ENCODE data around the gene VEZT. TPM values are rescaled to one million over a fixed set of nuclear protein-coding genes. Genes with fewer than 3 reads are reported as not detected.
"Not testable (repeated sequence)": the region's sequence is repeated elsewhere in the genome, so short reads cannot be mapped to it uniquely, and the experiment has no call there.

VEZT gene
- total and polyA plus RNA-seq, 5 donors, result 20.8 to 78.6 (median 65.8) TPM

GRCh38 chr12:95298916-95299315 lies 81.3 kb downstream of the VEZT start:
- intact Hi-C loops (cut with DNase I), result no loop called here
- Histone ChIP-seq H3K4me1 (ENCODE audit: control insufficient read depth, insufficient read depth, low read length) (no peaks in the 10 kb centered on the region), H3K27ac (ENCODE audit: low read length) (no peak overlapping the region), H3K9me3 (ENCODE audit: control insufficient read depth, low read length) (no peaks in the 10 kb centered on the region), H3K27me3 (ENCODE audit: control insufficient read depth, insufficient read depth) (no peaks in the 10 kb centered on the region), H3K4me3 (ENCODE audit: low read length) (no peak overlapping the region)
- ATAC-seq, result no peak
- DNase-seq, result no peak
- 84% methylated on average over 5 of the region's 5 CpGs for WGBS

- Histone ChIP-seq H3K27me3 (ENCODE audit: control insufficient read depth, insufficient read depth) (no peaks in the 10 kb centered on the region), H3K4me3 (ENCODE audit: low read length) (no peak overlapping the region), H3K9me3 (ENCODE audit: control insufficient read depth, low read length) (no peaks in the 10 kb centered on the region), H3K4me1 (ENCODE audit: control insufficient read depth, insufficient read depth, low read length) (no peaks in the 10 kb centered on the region), H3K27ac (ENCODE audit: low read length) (no peak overlapping the region)
- WGBS, result 82% methylated on average over 2 of the region's 2 CpGs
- DNase-seq (no peak), ATAC-seq (no peak)
- intact Hi-C loops (cut with DNase I), result no loop called here
Measured at GRCh38 chr12:95300286-95300685, 82.7 kb downstream of the VEZT start.

GRCh38 chr12:95303476-95303875 lies 85.9 kb downstream of the VEZT start:
- no peaks in the 10 kb centered on the region for H3K4me1 ChIP-seq (ENCODE audit: control insufficient read depth, insufficient read depth, low read length)
- intact Hi-C loops (cut with DNase I), result no loop called here
- no peaks in the 10 kb centered on the region for H3K27me3 ChIP-seq (ENCODE audit: control insufficient read depth, insufficient read depth)
- no peaks in the 10 kb centered on the region for H3K9me3 ChIP-seq (ENCODE audit: control insufficient read depth, low read length)
- DNase-seq, result no peak
- 98% methylated on average over 1 of the region's 1 CpG for WGBS
- no peak for ATAC-seq
- no peak overlapping the region for H3K27ac ChIP-seq (ENCODE audit: low read length)
- no peak overlapping the region for H3K4me3 ChIP-seq (ENCODE audit: low read length)

- Histone ChIP-seq H3K4me1 (ENCODE audit: control insufficient read depth, insufficient read depth, low read length) (no peaks in the 10 kb centered on the region), H3K27ac (ENCODE audit: low read length) (no peak overlapping the region), H3K27me3 (ENCODE audit: control insufficient read depth, insufficient read depth) (no peaks in the 10 kb centered on the region), H3K4me3 (ENCODE audit: low read length) (no peak overlapping the region), H3K9me3 (ENCODE audit: control insufficient read depth, low read length) (no peaks in the 10 kb centered on the region)
- DNase-seq (no peak), ATAC-seq (no peak)
- intact Hi-C loops (cut with DNase I), result no loop called here
- 64% methylated on average over 3 of the region's 3 CpGs for WGBS
Measured at GRCh38 chr12:95304673-95305198, 87.1 kb downstream of the VEZT start.

- Histone ChIP-seq H3K4me1 (ENCODE audit: control insufficient read depth, insufficient read depth, low read length) (no peaks in the 10 kb centered on the region), H3K27me3 (ENCODE audit: control insufficient read depth, insufficient read depth) (no peaks in the 10 kb centered on the region), H3K9me3 (ENCODE audit: control insufficient read depth, low read length) (no peaks in the 10 kb centered on the region), H3K27ac (ENCODE audit: low read length) (no peak overlapping the region), H3K4me3 (ENCODE audit: low read length) (no peak overlapping the region)
- WGBS, result 74% methylated on average over 1 of the region's 1 CpG
- DNase-seq, result no peak
- ATAC-seq, result no peak
- intact Hi-C loops (cut with DNase I), result no loop called here
Measured at GRCh38 chr12:95312656-95313055, 95.0 kb downstream of the VEZT start.

- H3K27ac ChIP-seq (ENCODE audit: low read length); intact Hi-C loops (cut with DNase I); H3K4me3 ChIP-seq (ENCODE audit: low read length); ATAC-seq; DNase-seq; H3K4me1 ChIP-seq (ENCODE audit: control insufficient read depth, insufficient read depth, low read length); H3K9me3 ChIP-seq (ENCODE audit: control insufficient read depth, low read length); H3K27me3 ChIP-seq (ENCODE audit: control insufficient read depth, insufficient read depth): not testable (repeated sequence)
- 91% methylated on average over 6 of the region's 6 CpGs for WGBS
Measured at GRCh38 chr12:95314756-95315155, 97.1 kb downstream of the VEZT start.

- no peak for ATAC-seq
- intact Hi-C loops (cut with DNase I), result no loop called here
- Histone ChIP-seq H3K4me1 (ENCODE audit: control insufficient read depth, insufficient read depth, low read length) (no peaks in the 10 kb centered on the region), H3K9me3 (ENCODE audit: control insufficient read depth, low read length) (no peaks in the 10 kb centered on the region), H3K27ac (ENCODE audit: low read length) (no peak overlapping the region), H3K4me3 (ENCODE audit: low read length) (no peak overlapping the region), H3K27me3 (ENCODE audit: control insufficient read depth, insufficient read depth) (no peaks in the 10 kb centered on the region)
- WGBS, result 87% methylated on average over 4 of the region's 4 CpGs
- no peak for DNase-seq
Measured at GRCh38 chr12:95316798-95317197, 99.2 kb downstream of the VEZT start.

- Histone ChIP-seq H3K4me1 (ENCODE audit: control insufficient read depth, insufficient read depth, low read length) (no peaks in the 10 kb centered on the region), H3K27me3 (ENCODE audit: control insufficient read depth, insufficient read depth) (no peaks in the 10 kb centered on the region), H3K27ac (ENCODE audit: low read length) (no peak overlapping the region), H3K4me3 (ENCODE audit: low read length) (no peak overlapping the region), H3K9me3 (ENCODE audit: control insufficient read depth, low read length) (no peaks in the 10 kb centered on the region)
- ATAC-seq (no peak), DNase-seq (no peak)
- intact Hi-C loops (cut with DNase I), result no loop called here
- 93% methylated on average over 2 of the region's 2 CpGs for WGBS
Measured at GRCh38 chr12:95318071-95318545, 100.5 kb downstream of the VEZT start.

- no peak overlapping the region for H3K27ac ChIP-seq (ENCODE audit: low read length)
- intact Hi-C loops (cut with DNase I), result no loop called here
Measured at GRCh38 chr12:95319694-95320331, 102.2 kb downstream of the VEZT start.

GRCh38 chr12:95321516-95322246 lies 104.1 kb downstream of the VEZT start:
- no peaks in the 10 kb centered on the region for H3K9me3 ChIP-seq (ENCODE audit: control insufficient read depth, low read length)
- intact Hi-C loops (cut with DNase I), result no loop called here
- no peak overlapping the region for H3K4me3 ChIP-seq (ENCODE audit: low read length)
- H3K27ac ChIP-seq (ENCODE audit: low read length), result no peak overlapping the region
- no peaks in the 10 kb centered on the region for H3K27me3 ChIP-seq (ENCODE audit: control insufficient read depth, insufficient read depth)
- DNase-seq (no peak), ATAC-seq (no peak)
- H3K4me1 ChIP-seq (ENCODE audit: control insufficient read depth, insufficient read depth, low read length), result no peaks in the 10 kb centered on the region
- WGBS, result 82% methylated on average over 3 of the region's 3 CpGs

More at GRCh38 chr12:95319694-95320331, 102.2 kb downstream of the VEZT start:
- Histone ChIP-seq H3K4me3 (ENCODE audit: low read length) (no peak overlapping the region), H3K4me1 (ENCODE audit: control insufficient read depth, insufficient read depth, low read length) (no peaks in the 10 kb centered on the region), H3K27me3 (ENCODE audit: control insufficient read depth, insufficient read depth) (no peaks in the 10 kb centered on the region), H3K9me3 (ENCODE audit: control insufficient read depth, low read length) (no peaks in the 10 kb centered on the region)
- ATAC-seq, result no peak
- WGBS, result 96% methylated on average over 1 of the region's 1 CpG
- DNase-seq, result no peak

GRCh38 chr12:95322326-95322725 lies 104.7 kb downstream of the VEZT start:
- Histone ChIP-seq H3K4me3 (ENCODE audit: low read length) (no peak overlapping the region), H3K27me3 (ENCODE audit: control insufficient read depth, insufficient read depth) (no peaks in the 10 kb centered on the region), H3K27ac (ENCODE audit: low read length) (no peak overlapping the region), H3K9me3 (ENCODE audit: control insufficient read depth, low read length) (no peaks in the 10 kb centered on the region), H3K4me1 (ENCODE audit: control insufficient read depth, insufficient read depth, low read length) (no peaks in the 10 kb centered on the region)
- DNase-seq, result no peak
- ATAC-seq, result no peak
- WGBS, result 66% methylated on average over 4 of the region's 4 CpGs
- intact Hi-C loops (cut with DNase I), result no loop called here

Measured in right cardiac atrium (tissue), 5 donors.